ENCODE data around the gene MYO1B.

GRCh38 chr2:191452065-191452464, 206.9 kb downstream of the MYO1B start:
- no peak for TF ChIP-seq POLR2AphosphoS5 (IDR thresholded peaks at IDR 0.05; ENCODE audit: low read depth)
- TF ChIP-seq, protein P1, sequence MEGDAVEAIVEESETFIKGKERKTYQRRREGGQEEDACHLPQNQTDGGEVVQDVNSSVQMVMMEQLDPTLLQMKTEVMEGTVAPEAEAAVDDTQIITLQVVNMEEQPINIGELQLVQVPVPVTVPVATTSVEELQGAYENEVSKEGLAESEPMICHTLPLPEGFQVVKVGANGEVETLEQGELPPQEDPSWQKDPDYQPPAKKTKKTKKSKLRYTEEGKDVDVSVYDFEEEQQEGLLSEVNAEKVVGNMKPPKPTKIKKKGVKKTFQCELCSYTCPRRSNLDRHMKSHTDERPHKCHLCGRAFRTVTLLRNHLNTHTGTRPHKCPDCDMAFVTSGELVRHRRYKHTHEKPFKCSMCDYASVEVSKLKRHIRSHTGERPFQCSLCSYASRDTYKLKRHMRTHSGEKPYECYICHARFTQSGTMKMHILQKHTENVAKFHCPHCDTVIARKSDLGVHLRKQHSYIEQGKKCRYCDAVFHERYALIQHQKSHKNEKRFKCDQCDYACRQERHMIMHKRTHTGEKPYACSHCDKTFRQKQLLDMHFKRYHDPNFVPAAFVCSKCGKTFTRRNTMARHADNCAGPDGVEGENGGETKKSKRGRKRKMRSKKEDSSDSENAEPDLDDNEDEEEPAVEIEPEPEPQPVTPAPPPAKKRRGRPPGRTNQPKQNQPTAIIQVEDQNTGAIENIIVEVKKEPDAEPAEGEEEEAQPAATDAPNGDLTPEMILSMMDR (conservative IDR thresholded peaks at IDR 0.05; ENCODE audit: low read depth in 2 of 2), result no peak
- no peak for TF ChIP-seq EZH2phosphoT487 (IDR thresholded peaks at IDR 0.05; ENCODE audit: unreplicated experiment)
- no peak for TF ChIP-seq EZH2 (IDR thresholded peaks at IDR 0.05; ENCODE audit: low read depth, unreplicated experiment)
- TF ChIP-seq, protein P2, sequence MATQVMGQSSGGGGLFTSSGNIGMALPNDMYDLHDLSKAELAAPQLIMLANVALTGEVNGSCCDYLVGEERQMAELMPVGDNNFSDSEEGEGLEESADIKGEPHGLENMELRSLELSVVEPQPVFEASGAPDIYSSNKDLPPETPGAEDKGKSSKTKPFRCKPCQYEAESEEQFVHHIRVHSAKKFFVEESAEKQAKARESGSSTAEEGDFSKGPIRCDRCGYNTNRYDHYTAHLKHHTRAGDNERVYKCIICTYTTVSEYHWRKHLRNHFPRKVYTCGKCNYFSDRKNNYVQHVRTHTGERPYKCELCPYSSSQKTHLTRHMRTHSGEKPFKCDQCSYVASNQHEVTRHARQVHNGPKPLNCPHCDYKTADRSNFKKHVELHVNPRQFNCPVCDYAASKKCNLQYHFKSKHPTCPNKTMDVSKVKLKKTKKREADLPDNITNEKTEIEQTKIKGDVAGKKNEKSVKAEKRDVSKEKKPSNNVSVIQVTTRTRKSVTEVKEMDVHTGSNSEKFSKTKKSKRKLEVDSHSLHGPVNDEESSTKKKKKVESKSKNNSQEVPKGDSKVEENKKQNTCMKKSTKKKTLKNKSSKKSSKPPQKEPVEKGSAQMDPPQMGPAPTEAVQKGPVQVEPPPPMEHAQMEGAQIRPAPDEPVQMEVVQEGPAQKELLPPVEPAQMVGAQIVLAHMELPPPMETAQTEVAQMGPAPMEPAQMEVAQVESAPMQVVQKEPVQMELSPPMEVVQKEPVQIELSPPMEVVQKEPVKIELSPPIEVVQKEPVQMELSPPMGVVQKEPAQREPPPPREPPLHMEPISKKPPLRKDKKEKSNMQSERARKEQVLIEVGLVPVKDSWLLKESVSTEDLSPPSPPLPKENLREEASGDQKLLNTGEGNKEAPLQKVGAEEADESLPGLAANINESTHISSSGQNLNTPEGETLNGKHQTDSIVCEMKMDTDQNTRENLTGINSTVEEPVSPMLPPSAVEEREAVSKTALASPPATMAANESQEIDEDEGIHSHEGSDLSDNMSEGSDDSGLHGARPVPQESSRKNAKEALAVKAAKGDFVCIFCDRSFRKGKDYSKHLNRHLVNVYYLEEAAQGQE (IDR thresholded peaks at IDR 0.05; ENCODE audit: unreplicated experiment), result no peak
